Muscle of arm (tissue), 12 donors: ENCODE results near the gene C7orf33. TPM values are rescaled to one million over a fixed set of nuclear protein-coding genes. Genes with fewer than 3 reads are reported as not detected.
A peak's percentile ranks its signal among the peaks of the same experiment; 100 is the strongest.
"Not testable (repeated sequence)": the region's sequence is repeated elsewhere in the genome, so short reads cannot be mapped to it uniquely, and the experiment has no call there.

Source experiments
- DNase-seq: peaks from one replicate; pipeline ENCODE4 v3.0.0-alpha.2; 2013
- polyA plus RNA-seq, 12 donors: library from polyadenylated mRNA; unstranded; fragments of 120-200 nt; gene quantifications; one replicate each; pipeline ENCODE4 v1.2.1, GENCODE V29; 2013; ENCODE audit not compliant: insufficient read length in 12 of 12

Gene C7orf33
- polyA plus RNA-seq, 12 donors: 0.48 to 2.2 (median 0.99) TPM; not detected in 3

DNA sequence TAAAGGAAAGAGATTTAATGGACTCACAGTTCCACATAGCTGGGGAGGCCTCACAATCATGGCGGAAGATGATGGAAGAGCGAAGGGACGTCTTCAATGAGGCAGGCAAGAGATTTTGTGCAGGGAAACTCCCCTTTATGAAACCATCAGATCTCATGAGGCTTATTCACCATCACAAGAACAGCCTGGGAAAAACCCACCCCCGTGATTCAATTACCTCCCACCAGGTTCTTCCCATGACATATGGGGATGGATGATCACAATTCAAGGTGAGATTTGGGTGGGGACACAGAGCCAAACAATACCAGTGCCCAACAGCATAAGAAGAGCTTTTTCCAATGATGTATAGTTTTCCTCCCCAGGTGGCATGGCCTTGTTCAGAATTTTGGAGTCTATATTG lies 11.2 kb upstream of the C7orf33 start:
- no peak for DNase-seq

DNA sequence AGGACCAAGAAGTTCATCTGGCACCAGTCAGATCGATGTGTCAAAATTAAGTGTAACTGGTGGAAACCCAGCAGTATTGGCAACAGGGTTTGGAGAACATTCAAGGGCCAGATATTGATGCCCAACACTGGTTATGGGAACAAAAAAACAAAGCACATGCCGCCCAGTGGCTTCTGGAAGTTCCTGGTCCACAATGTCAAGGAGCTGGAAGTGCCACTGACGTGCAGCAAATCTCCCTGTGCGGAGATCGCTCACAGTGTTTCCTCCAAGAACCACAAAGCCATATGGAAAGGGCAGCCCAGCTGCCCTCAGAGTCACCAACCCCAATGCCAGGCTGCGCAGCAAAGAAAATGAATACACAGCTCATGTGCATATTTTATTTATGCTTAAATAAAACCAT lies 10.1 kb upstream of the C7orf33 start:
- no peak for DNase-seq

DNA sequence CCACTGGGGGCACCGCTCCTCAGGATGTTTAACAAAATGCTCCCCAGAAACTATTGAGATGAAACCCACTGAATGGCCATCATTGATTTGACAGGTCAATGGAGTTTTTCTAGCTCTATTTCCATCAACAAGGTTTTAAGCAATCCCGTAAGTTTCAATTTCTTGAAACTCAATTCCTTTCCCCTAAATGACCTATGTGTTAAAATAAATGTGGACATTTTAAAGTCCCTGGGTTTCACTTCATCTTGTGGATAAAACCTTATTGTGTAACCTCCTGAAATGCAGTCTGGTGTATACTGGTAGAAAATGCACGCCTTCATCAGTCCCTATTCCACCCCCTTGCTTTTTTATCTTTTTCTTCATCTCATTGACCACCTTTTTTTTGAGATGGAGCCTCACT lies 8.9 kb upstream of the C7orf33 start:
- DNase-seq: no peak

GRCh38 chr7:148584154-148584827 lies 6.3 kb upstream of the C7orf33 start:
- DNase-seq: no peak

GRCh38 chr7:148585399-148585798 lies 5.2 kb upstream of the C7orf33 start:
- DNase-seq: no peak

DNA sequence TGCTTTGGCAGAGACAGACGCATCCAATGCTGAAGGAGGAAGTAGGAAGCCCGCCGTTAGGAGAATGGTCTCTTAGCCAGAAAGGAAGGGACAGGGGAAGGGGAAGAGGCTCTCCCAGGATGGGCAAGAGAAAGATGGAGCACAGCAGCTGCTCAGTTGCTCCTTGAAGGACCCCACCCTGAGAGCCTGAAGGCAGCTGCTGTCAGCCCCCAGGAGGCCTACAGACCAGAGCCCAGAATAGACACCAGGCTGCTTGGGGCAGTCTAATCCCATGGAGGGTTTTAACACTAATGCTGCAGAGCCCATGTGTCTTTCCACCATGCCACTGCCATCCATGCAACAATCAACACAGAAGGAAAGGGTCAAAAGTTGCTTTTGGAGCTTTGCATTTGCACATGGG lies 3.5 kb upstream of the C7orf33 start:
- DNase-seq: no peak

DNA sequence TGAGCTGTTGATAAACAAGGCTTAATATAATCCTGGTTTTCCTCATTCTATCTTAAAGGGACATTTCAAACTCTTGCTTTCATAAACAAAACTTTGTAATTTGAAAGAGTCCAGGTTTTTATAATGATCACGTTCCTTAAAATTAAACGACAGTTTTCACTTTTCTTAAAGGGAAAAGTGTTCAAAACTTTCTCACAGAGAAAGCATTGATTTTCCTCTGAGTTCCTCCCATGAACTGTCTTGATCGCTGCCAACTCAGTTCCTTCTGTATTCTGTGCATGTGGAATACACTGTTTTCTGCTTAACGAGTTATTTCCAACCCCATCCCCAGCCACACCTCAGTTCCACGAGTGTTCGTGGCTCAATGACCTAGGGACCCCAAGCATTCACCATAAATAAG lies 2.4 kb upstream of the C7orf33 start:
- no peak for DNase-seq

- DNase-seq: no peak
These were observed 1.9 kb upstream of the C7orf33 start for GRCh38 chr7:148588670-148589131.

- DNase-seq: no peak
These were observed 926 bp upstream of the C7orf33 start for GRCh38 chr7:148589640-148590039.

GRCh38 chr7:148596354-148596753 lies 5.8 kb downstream of the C7orf33 start:
- not testable (repeated sequence) for DNase-seq

GRCh38 chr7:148598351-148598750 lies 7.8 kb downstream of the C7orf33 start:
- no peak for DNase-seq

DNA sequence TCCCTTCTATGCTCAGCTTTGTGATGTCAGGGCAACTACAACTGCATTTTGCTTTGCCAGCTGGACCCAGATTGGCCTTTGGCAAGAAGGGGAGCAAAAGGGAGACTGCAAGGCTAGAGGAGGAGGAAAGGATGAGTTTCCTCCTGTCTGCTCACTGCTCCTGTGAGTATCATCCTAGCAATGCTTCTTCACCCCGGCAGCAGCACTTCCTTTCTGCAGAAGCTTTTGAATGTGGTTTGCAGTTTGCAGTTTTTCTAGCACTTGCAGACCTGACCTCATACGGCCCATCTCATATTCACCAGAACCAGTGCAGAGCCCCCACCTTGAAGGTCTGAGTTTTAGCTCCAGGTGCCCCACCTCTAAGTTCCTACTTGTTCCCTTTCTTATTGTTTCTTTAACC lies 14.8 kb downstream of the C7orf33 start:
- no peak for DNase-seq

DNA sequence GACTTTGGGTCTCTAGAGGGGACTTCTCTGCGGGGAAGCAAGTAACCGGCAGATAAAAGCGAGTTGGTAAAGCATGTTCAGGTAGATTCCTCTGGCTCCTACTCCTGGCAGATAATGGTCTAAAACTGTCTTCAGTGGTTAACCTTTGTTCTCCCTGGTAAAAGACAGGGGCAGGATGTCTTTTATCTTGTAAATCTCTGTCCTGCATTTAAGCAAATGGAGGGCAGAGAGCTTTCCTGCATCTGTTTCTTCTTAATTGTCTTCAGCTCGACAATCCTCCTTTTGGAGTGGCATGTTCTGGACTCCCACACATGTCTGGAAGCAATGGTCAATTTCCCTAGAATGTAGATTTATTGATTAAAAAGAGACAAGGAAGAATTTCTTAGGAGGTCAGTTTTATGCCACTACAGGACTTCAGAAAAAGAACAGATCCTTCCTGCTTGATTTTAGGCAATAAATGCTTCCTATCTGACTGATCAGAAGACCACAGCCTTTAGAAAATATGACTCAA lies 16.6 kb downstream of the C7orf33 start:
- DNase-seq: no peak

GRCh38 chr7:148609045-148609725 lies 18.6 kb downstream of the C7orf33 start:
- DNase-seq: peak; percentile 26

- no peak for DNase-seq
These were observed 21.1 kb downstream of the C7orf33 start for GRCh38 chr7:148611692-148612091.

DNA sequence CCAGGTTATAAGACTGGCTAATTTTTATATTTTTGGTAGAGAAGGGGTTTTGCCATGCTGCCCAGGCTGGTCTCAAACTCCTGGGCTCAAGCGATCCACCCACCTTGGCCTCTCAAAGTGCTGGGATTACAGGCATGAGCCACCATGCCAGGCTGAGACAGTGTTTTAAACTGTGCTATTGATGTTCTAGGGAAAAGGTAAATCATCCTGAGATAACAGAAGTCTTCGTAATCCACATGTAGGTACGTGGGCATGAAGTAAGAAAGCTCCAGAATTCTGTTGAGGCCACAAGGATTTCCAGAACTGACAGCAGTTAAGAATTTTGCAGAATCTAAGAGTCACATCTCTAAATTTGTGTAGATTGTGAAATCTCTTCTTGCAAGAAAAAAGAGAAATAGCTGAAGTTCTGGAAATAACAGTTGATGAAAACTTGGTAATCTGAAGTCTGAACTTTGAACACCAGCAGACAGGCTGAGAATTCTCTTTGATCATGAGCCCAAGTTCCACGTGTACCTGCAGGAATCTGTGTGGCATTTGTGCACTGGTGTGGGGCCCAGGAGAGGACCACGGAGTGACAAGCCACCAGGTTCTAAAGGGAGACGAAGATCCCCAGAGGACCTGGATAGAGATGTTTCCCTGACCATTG lies 24.6 kb downstream of the C7orf33 start:
- DNase-seq: no peak

GRCh38 chr7:148620749-148621359 lies 30.3 kb downstream of the C7orf33 start:
- DNase-seq: no peak

- no peak for DNase-seq
These were observed 31.0 kb downstream of the C7orf33 start for GRCh38 chr7:148621563-148621962.

DNA sequence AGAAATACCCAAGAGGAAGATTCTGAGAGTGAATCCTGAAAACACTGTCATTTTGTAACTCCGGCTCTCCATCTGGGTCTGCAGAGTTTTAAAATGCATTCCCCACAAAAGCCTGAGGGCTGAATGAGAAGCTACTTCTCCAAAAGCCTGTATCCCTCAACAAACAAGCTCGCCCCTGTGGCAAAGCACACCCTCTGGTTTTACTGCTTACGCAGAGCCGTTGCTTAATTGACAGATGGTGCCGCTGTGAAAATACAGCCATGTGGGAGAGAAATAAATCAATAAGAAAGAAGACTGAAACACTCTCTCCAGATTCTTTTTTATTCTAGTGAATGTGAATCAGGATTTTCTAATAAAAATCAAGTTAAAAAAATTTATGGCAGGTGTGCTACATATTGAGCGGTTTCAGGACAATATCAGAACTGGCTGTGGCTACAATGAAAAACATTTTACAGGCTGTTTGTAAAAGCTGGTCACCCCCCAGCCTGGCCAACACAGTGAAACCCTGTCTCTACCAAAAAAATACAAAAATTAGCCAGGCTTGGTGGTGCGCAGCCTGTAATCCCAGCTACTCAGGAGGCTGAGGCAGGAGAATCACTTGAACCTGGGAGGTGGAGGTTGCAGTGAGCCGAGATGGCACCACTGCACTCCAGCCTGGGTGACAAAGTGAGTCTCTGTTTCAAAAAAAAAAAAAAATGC lies 32.5 kb downstream of the C7orf33 start:
- no peak for DNase-seq

DNA sequence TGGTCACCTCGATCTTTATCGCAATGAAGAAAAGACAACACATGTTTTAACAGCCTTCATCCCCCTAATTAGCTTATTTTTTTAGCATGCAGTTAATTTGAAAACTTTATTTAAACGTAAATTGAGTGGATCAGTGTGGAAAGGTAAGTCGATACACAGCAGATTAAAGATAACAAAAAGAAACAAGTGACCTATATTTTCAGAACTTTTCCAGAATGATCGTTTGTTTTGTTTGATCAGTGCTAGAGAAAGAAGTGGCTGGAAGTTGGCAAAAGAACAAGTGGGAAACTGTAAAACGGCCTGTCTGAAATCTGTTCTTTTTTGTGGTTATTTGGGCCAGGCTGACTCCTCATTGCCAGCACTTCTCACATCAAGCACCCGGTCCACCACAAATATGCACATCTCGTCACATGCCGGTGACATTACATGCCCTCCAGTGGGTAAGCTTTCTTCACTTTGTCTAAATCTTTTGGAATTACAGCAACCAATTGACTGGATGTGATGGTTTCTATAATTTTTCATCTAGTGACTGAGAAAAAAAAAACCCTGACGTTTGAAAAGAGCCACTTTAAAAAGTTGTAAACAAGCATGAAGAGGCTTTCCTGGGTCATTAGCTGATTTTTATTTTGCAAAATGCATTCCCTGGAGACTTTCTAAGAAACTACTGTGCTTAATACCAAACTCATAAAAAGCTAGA lies 33.2 kb downstream of the C7orf33 start:
- DNase-seq: no peak

GRCh38 chr7:148624735-148625134 lies 34.2 kb downstream of the C7orf33 start:
- DNase-seq: no peak
